HG03045 (cell line): Measurements from ENCODE around the gene PQBP1.
"Not testable (repeated sequence)": the region's sequence is repeated elsewhere in the genome, so short reads cannot be mapped to it uniquely, and the experiment has no call there.

Source experiments
- ATAC-seq: cut with Tn5 transposase; IDR thresholded peaks from one replicate; pipeline ENCODE4 v1.9.1; 2021; ENCODE audit warnings: mild to moderate bottlenecking, moderate library complexity; ENCODE audit not compliant: unreplicated experiment

Gene PQBP1, protein sequence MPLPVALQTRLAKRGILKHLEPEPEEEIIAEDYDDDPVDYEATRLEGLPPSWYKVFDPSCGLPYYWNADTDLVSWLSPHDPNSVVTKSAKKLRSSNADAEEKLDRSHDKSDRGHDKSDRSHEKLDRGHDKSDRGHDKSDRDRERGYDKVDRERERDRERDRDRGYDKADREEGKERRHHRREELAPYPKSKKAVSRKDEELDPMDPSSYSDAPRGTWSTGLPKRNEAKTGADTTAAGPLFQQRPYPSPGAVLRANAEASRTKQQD

DNA sequence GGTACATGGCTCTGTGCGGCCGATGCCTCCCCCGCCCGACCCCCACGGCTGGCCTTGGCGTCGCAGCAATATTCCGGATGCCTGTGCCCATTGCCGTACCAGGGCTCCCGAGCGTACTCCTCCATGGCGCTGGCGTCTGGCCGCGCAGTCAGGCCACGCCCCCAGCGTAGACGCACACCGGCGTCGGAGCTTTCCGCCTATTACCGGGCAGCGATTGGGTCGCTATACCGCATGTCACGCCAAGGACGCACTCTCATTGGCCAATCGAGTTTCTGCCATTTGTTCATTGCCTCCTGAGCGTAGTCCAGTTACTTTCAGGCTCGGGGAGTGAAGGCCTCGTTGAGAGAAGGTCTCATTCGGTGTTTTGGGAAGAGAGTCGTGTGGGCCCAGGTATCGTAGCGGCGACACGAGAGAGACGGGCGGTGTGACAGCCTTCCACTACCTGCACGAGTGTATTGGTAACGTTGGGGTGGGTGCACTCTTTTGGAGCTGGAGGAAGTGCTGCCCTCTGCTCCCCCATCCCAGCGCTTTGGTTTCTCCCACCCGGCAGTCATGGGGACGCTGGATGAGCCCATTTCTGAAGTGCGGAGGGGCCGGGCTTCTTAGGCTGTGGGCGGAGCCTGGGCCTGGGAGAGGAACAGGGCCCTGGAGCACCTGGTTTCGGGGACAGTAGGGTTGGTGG is at the start of gene PQBP1, which contains the start of gene TIMM17B:
PQBP1 (plus strand) TSS at position 306 of the 682 bp plus-strand sequence. CDS start 580 bp downstream, outside the sequence.
TIMM17B (minus strand) TSS at position 144 of the 682 bp plus-strand sequence; CDS start at position 125, 19 bp downstream.
- peak; percentile 89 for ATAC-seq

DNA sequence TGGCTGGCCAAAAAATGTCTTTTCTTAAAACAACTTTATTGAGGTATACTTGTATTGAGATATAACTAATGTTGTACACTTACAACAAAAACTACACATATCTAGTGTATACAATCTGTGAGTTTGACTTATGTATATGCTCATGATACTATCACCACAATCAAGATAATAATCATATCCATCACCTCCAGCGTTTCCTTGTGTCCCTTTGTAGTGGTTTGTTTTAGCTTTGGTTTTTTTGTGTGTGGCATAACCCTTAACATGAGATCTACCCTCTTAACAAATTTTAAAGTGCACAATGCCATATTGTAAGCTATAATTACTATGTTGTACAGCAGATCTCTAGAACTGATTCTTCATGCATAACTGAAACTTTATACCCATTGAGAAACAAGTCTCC is 48.9 kb upstream of the PQBP1 start:
- ATAC-seq = no peak

DNA sequence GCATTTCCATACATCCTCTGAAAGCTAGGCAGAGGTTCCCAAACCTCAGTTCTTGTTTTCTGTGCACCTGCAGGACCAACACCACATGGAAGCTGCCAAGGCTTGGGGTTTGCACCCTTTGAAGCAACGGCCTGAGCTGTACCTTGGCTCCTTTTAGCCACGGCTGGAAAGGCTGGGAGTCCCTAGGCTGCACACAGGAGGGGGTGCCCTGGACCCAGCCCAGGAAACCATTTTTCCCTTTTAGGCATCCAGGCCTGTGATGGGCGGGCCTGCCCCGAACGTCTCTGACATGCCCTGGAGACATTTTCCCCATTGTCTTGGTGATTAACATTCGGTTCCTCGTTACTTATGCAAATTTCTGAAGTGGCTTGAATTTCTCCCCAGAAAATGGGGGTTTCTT is 44.9 kb upstream of the PQBP1 start:
- ATAC-seq = no peak

DNA sequence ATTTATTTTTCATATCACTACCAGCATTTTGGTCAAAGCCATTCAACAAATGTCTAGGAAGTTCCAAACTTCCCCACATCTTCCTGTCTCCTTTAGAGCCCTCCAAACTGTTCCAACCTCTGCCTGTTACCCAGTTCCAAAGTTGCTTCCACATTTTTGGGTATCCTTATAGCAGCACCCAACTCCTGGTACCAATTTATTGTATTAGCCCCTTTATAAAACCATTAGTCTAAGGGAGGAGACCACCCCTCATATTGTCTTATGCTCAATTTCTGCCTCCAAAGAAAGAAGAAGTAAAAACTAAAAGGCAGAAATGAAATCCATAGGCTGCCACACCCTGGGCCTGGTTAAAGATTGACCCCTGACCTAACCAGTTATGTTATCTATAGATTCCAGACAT is 44.2 kb upstream of the PQBP1 start:
- not testable (repeated sequence) for ATAC-seq

DNA sequence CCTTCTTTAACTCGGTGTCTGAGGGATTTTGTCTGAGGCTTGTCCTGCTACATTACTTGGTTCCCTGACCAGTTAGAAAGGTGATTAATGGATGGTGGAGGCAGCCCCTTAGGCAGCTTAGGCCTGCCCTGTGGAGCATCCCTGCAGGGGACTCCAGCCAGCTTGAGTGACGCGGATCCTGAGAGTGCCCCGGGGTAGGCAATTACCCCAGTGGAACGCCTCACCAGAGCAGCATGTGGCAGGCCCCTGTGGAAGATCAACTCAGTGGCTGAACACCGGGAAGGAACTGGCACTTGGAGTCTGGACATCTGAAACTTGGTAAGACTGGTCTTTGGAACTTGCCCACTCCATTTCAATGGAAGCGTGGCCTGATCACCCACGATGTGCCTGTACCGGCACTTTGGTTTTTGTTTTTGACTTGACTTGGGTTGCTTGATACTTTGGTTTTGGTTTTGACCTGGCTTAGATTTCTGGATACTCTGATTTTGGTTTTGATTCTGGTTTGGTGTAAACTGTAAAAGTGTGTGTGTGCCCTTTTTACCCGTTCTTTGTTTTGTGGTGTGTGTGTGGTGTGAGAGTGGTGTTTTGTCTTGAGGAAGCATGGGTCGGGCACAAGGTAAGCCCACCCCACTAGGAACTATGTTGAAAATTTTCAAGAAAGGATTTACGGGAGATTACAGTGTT is 43.5 kb upstream of the PQBP1 start:
- ATAC-seq = not testable (repeated sequence)

DNA sequence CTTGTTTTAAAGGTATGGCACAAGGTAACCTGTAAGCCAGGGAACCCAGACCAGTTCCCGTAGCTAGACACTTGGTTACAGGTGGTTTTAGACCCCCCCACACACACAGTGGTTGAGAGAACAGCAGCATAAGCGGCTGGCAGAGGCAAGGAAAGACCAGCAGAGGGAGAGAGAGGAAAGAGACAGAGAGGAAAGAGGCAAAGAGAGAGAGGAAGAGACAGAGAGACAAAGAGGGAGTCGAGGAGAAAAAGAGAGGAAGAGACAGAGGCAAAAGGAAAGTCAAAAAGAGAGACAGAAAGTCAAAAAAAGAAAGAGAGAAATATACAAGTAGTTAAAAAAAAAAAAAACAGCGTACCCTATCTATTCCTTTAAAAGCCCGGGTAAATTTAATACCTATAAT is 42.8 kb upstream of the PQBP1 start:
- no peak for ATAC-seq

DNA sequence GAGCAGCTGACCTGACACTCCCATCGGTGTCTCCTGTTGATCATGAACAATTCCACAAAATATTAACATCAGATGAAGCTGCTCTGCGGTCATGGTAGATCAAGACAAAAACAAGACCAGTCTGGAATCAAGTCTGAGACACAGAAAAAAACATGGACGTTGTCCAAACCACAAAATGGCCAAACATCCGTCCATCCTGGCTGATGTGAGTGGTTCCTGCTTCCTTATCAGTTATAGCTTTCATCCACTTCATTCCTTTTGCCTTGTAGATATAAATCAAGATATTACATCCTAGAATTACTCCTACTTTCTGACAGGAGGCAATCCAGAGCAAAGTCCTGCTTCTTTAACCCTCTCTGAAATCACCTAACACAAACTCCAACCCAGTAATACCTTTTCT is 33.5 kb upstream of the PQBP1 start:
- no peak for ATAC-seq

DNA sequence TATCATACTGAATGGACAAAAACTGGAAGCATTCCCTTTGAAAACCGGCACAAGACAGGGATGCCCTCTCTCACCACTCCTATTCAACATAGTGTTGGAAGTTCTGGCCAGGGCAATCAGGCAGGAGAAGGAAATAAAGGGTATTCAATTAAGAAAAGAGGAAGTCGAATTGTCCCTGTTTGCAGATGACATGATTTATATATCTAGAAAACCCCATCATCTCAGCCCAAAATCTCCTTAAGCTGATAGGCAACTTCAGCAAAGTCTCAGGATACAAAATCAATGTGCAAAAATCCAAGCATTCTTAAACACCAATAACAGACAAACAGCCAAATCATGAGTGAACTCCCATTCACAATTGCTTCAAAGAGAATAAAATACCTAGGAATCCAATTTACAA is 25.7 kb upstream of the PQBP1 start:
- ATAC-seq = not testable (repeated sequence)

DNA sequence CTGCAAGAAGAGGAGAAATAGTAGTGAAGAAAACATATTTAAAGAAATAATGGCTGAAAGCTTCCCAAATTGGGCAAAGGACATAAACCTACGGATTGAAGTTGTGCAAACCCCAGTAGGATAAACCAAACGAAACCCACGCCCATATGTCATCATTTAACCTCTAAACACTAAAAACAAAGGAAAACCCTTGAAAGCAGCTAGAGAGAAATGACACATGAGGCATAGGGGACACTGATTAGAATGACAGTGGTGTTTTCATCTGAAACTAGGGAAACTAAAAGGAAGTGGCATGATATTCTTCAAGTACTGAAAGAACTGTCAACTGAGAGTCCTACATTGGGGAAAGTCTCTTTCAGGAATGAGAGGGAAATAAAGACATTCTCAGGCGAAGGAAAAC is 20.8 kb upstream of the PQBP1 start:
- not testable (repeated sequence) for ATAC-seq

DNA sequence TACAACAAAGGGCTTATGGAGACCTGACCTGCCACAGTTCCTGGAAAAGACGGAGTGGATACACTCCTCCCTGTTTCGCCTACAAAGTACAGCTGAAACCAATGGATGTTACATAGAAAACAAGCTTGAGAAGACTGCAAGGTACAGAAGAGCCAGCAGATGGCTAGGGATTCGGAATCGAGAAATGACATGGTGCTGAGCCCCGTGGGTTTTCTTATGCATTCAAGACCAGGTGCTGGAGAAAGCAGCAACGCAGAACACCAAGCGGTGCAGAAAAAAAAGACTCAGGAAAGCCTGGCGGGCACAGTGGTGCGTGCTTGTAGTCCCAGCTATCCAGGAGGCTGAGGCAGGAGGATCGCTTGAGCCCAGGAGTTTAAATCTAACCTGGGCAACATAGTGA is 14.0 kb upstream of the PQBP1 start:
- no peak for ATAC-seq

DNA sequence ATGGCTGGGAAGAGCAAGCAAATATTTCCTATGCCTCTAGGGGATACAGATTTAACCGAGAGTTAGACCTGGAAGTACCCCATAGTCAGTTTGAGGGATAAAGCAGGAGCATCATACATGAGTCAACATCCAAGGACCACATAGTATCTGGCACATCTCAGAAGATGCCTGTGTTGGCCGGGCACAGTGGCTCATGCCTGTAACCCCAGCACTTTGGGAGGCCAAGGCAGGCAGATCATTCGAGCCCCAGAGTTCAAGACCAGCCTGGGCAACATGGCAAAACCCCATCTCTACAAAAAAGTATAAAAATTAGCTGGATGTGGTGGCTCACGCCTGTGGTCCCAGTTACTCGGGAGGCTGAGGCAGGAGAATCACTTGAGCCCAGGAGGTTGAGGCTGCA is 11.1 kb upstream of the PQBP1 start:
- ATAC-seq = not testable (repeated sequence)

DNA sequence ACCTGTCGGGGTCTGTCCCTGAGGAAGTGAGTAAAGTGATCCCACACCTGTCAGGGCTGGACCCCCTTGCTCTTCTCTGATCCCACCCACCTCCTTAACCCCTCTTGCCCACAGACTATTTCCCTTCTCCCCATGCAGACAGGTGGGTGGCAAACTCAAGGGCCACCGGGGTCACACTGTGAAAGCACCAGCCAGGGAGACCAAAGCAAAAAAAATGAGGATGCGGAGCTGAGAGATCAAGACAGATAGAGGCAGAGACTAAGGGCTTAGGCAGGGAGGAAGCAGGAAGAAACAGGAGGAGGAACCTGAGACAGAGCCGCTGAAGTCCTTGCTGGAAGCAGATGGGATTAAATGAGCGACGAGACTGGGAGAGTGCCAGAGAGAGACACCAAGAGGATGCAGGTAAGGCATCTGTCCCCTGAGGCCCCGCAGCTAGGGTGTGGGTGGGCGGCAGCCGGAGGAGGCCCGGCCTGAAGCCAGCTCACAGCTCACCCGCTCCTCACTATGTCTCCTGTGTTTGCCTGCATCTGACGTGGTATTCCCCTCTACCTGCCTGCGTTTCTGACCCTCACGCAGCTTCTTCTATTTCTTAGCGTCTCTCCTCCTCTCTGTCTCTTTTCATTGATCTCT is 7.3 kb upstream of the PQBP1 start:
- ATAC-seq = no peak

DNA sequence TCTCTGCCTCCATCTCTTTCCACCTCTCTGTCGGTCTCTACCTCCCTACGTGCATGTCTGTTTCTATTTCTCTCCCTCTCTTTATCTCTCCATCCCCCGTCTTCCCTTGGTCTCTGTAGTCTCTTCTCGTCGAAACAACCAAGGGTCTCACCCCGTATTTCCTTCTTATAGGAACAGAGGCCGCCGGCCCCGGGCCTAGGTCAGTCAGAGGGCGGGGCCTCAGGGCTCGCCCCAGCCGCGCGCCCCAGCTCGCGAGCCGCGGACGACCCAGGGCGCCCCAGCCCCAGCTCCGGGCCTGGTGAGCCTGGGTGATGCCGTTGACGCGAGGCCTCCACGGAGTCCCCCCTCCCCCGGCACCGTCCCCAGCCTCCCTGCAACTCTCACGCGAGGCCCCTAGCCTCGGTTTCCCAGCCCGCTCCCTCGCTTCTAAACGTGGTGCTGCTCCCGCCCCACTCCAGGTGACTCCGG is 6.8 kb upstream of the PQBP1 start:
- peak; percentile 45 for ATAC-seq

DNA sequence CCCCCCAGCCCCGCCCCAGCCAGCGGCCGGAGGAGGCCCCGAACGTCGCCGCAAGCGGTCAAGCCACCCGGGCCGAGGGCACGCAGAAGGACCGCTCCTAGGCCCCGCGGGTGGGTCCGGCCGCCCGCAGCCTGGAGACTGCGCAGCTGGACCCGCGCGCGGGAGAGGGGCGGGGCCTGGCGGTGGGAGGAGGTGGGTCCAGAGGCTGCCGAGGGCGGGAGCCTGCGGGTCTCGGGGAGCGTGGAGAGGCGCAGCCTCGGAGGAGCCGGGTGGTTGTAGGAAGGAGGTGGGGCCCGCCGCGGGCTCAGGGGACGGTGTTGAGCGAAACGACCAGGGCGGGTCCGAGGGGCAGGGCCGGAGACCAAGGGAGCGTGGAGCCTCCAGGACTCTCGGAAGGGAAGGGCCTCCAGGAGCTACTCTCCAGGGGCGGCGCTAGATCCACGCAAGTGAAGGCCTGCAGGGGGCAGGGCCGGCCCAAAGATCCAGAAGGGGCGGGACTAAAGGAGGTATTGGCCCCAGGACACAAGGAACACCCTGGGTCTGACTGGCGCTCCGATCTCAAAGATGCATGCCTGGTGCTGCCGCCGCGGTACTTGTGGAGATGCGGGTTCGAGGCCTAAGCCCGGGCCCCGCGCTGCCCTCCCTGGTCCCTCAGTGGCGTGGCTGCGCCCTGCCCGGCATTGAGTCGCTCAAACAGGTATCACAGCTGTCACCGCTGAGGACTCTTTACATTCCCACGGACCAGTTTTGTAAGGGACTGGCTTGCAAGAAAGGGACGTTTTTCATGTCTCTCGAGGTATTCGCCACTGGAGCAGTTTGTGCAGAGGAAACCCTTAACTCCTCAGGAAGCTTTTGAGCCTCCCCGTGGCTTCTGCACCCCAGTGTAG is 6.1 kb upstream of the PQBP1 start:
- peak; percentile 82 for ATAC-seq

DNA sequence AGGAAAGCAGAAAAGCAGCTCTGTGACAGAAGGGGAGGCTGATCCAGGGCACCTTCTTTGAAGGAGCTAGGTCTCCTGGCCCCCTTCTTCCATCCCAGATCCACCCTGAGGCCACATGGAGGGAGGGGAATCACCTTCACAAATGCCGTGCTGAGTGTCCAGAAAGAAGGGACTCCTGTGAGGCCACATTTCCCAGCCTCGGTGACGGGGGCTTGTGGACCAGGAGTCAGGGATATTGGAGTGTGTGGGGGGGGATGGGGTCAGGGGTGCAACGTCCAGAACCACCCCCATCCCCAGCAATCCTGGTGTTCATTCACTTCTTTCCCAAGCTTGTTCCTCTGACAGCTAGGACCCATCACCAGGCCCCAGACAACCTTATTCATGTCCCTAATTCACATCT is 4.8 kb upstream of the PQBP1 start:
- no peak for ATAC-seq

DNA sequence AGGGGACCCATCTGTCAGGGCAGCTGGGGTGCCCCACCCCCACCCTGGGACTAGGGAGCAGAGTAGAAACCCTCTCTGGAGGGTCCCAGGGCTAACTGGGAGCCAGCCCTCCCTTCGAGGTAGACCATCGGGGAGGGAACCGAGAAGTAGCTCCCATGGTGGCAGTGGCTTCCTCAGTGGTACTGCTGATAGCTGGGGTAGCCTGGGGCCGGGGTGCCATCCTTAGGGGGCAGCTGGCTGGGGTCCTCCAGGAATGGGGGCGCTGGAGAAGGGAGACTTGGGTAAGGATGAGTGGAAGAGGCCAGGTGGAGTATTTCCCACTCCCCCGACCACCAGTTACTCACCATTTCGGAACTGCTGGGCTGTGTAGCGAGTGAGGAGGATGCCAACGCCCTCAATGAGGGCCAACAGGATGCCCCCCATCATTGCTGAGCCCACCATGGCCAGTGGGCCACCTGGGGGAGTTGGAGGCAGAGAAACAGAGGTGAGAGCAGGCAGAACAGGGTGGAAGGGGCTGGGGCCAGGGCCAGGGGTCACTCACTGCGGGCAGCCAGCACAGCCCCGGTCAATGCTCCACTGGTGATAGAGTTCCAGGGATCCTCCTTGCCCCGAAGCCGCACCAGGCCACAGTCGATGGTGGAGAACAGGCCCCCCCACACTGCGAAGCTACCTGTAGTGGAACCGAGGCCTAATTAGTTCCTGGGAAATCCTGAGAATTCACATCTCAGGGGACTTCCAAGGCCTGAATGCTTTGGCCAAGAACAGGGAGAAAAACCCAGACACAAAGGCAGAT is 4.0 kb upstream of the PQBP1 start:
- no peak for ATAC-seq

DNA sequence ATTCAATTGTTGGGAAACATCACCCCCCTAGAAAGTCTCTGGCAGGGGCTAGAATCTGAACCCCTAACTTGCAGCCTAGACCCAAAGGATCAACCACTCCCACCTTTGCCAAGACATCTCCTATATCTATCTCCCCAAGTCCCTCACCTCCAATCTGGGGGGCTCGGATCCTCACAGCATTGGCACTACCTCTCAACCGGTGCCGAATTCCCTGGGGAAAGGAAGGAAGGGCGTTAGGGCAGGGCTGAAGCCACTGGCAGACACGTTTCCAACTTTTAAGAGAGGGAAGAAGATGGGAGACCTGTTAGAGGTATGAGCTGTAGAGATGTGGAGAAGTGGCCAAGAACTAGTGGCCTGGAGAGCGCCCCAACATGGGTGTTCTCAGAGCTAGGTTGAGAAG is 2.8 kb upstream of the PQBP1 start:
- no peak for ATAC-seq

DNA sequence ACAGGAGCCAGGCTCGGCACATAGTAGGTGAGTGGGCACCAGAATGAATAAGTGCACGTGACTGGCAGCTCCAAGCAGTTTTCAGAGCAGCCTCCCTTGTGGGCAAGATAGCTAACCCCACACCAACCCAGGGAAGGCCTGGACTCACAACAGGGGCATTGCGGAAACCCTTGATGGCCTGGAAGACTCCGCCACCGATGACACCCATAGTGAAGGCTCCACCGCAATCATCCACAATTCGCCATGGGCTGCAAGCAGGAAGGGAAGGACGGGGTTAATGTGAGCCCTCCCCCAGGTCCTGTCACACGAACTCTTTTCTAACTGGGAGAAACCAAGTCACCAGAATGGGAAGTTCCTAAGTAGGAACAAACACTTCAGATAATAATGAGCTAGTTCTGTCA is 1.1 kb upstream of the PQBP1 start:
- no peak for ATAC-seq

DNA sequence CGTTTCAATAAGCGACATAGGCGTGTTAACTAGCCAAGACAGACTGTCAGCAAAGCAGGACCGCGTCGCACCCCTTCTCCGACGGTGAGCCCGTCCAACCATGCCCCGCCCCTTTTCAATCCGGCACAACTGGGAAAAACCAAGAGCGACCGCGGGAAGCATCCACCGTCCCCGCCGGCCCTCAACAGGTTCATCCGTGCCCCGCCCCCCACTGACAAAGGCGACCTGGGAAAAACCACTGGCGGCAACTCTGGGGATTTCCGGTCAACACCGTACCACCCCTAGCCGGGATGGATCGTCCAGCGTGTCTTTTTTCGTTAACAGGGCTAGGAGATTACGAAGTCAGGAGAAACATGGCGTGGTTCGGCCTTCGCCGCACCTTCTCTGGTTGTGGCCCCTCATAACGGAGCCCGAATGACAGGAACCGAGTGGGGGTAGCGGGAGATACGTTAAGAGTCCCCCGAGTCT is 539 bp upstream of the PQBP1 start:
- peak; percentile 6 for ATAC-seq

DNA sequence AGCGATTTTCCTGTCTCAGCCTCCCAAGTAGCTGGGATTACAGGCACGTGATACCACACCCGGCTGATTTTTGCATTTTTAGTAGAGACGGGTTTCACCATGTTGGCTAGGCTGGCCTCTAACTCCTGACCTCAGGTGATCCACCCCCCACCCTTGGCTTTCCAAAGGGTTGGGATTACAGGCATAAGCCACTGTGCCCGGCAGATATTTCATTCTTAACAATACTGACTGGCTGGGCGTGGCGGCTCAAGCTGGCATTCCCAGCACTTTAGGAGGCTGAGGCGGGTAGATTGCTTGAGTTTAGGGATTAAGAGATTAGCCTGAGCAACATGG is 1.3 kb downstream of the PQBP1 start:
- no peak for ATAC-seq
